OCI-LY7 (cell line): Measurements from ENCODE around the gene SLC6A12. TPM values are rescaled to one million over a fixed set of nuclear protein-coding genes. Genes with fewer than 3 reads are reported as not detected.

ENCODE experiments used
- BruUV-seq: library from RNA; stranded (reverse); fragments of 400-500 nt; replicated peaks from 2 replicates; lab custom pipeline; 2021; lab: Mats Ljungman, UMichigan
- CTCF ChIA-PET: fragments of 300-600 bp; sonication (Branson Sonifier 250); formaldehyde crosslinking; loops from one replicate; lab custom pipeline; 2022; ENCODE audit warnings: antibody characterized with exemption; ENCODE audit not compliant: unreplicated experiment; lab: Charles Lee
- POLR2A ChIA-PET: fragments of 300-600 bp; sonication (Branson Sonifier 250); formaldehyde crosslinking; loops from one replicate; lab custom pipeline; 2022; ENCODE audit warnings: antibody characterized with exemption; lab: Charles Lee
- DNase-seq: peaks from one replicate; pipeline ENCODE4 v3.0.0-alpha.2; 2015; ENCODE audit warnings: low spot score
- H2AFZ ChIP-seq: fragments of 200-600 bp; sonication (generic), shearing (Covaris generic); 2 replicates; pipeline ENCODE4 v1.6.1; 2014; ENCODE audit warnings: mild to moderate bottlenecking, antibody characterized with exemption, low read length, moderate library complexity
- H3K27ac ChIP-seq: fragments of 200-600 bp; sonication (generic); 2 replicates; pipeline ENCODE4 v1.5.1; 2014; ENCODE audit warnings: mixed run types, low read depth, mild to moderate bottlenecking, moderate library complexity, low read length, inconsistent platforms; ENCODE audit not compliant: poor library complexity, severe bottlenecking
- H3K36me3 ChIP-seq: fragments of 200-600 bp; sonication (generic); 2 replicates; pipeline ENCODE4 v1.6.1; 2014; ENCODE audit warnings: mild to moderate bottlenecking, antibody characterized with exemption, low read length, moderate library complexity, mixed read lengths; ENCODE audit not compliant: insufficient read depth
- H3K4me1 ChIP-seq: fragments of 200-600 bp; sonication (generic); 2 replicates; pipeline ENCODE4 v1.5.1; 2014; ENCODE audit warnings: mild to moderate bottlenecking, low read length; ENCODE audit not compliant: insufficient read depth, poor library complexity, severe bottlenecking
- H3K4me2 ChIP-seq: fragments of 200-600 bp; sonication (generic); 2 replicates; pipeline ENCODE4 v1.6.1; 2014; ENCODE audit warnings: mild to moderate bottlenecking, low read length
- H3K4me3 ChIP-seq: fragments of 200-600 bp; sonication (generic); 2 replicates; pipeline ENCODE4 v1.5.1; 2014; ENCODE audit warnings: mild to moderate bottlenecking, low read depth, low read length; ENCODE audit not compliant: poor library complexity, severe bottlenecking
- H3K79me2 ChIP-seq: fragments of 200-600 bp; sonication (generic); 2 replicates; pipeline ENCODE4 v1.6.1; 2016; ENCODE audit warnings: low read depth, mild to moderate bottlenecking, low read length, moderate library complexity, mixed read lengths; ENCODE audit not compliant: insufficient read depth
- H3K9me2 ChIP-seq: fragments of 200-600 bp; sonication (generic); 2 replicates; pipeline ENCODE4 v1.6.1; 2016; ENCODE audit warnings: mild to moderate bottlenecking, low read length, mixed read lengths; ENCODE audit not compliant: insufficient read depth
- H3K9me3 ChIP-seq: fragments of 200-600 bp; sonication (generic); 2 replicates; pipeline ENCODE4 v1.6.1; 2014; ENCODE audit warnings: mild to moderate bottlenecking, mixed run types, low read length, mixed read lengths
- H4K20me1 ChIP-seq: fragments of 200-600 bp; sonication (generic); 2 replicates; pipeline ENCODE4 v1.6.1; 2014; ENCODE audit warnings: mild to moderate bottlenecking, antibody characterized with exemption, low read length, moderate library complexity, mixed read lengths; ENCODE audit not compliant: insufficient read depth
- CTCF ChIP-seq: fragments of 200-600 bp; sonication (generic); conservative IDR thresholded peaks from 2 replicates; pipeline ENCODE4 v1.5.1; 2014; ENCODE audit warnings: mild to moderate bottlenecking, antibody characterized with exemption, low read length, moderate library complexity, mixed read lengths
- EZH2phosphoT487 ChIP-seq: fragments of 200-600 bp; sonication (generic); IDR thresholded peaks from 2 replicates; pipeline ENCODE4 v1.6.1; 2018; ENCODE audit warnings: low read depth, borderline replicate concordance, mild to moderate bottlenecking, mixed run types, antibody characterized with exemption, low read length, moderate library complexity, mixed read lengths
- intact Hi-C: fragments of 100-400 bp; cut with micrococcal nuclease; formaldehyde crosslinking; loops from one replicate; pipeline ENCODE4 v1.10.0; 2022; ENCODE audit not compliant: unreplicated experiment
- total RNA-seq, 2 experiments: library from RNA; depleted of rRNA in 1 of 2; stranded (reverse); fragments of >200 nt in 1 of 2; shearing (Covaris generic) in 1 of 2; gene quantifications; 2 replicates each; pipeline ENCODE4 v1.2.3, GENCODE V29; 2014 to 2022

The SLC6A12 gene
- total RNA-seq, 2 experiments from 2014 or later, result not detected

- no peak overlapping the region for H2AFZ ChIP-seq
- no peak for TF ChIP-seq CTCF
- no peak for TF ChIP-seq EZH2phosphoT487
- no peaks in the 10 kb centered on the region for H3K36me3 ChIP-seq
- H3K9me3 ChIP-seq, result no peaks in the 10 kb centered on the region
- no peak for DNase-seq
- no peak overlapping the region for H3K27ac ChIP-seq
- H3K9me2 ChIP-seq, result no peaks in the 10 kb centered on the region
- no peak overlapping the region for H3K4me3 ChIP-seq
- no peaks in the 10 kb centered on the region for H4K20me1 ChIP-seq
- no peaks in the 10 kb centered on the region for H3K79me2 ChIP-seq
- CTCF ChIA-PET, result no interaction called here
- POLR2A ChIA-PET, result no interaction called here
- intact Hi-C loops, result no loop called here
- H3K4me1 ChIP-seq, result no peaks in the 10 kb centered on the region
- no peak overlapping the region for H3K4me2 ChIP-seq
- BruUV-seq, result no TSS peak
These were observed 53.1 kb downstream of the SLC6A12 start for GRCh38 chr12:160858-161257.

GRCh38 chr12:159156-159782, 54.7 kb downstream of the SLC6A12 start:
- no peak for TF ChIP-seq CTCF
- TF ChIP-seq EZH2phosphoT487, result no peak
- Histone ChIP-seq H3K4me3 (no peak overlapping the region), H3K4me1 (no peaks in the 10 kb centered on the region), H2AFZ (no peak overlapping the region), H3K9me2 (no peaks in the 10 kb centered on the region), H4K20me1 (no peaks in the 10 kb centered on the region), H3K9me3 (no peaks in the 10 kb centered on the region), H3K4me2 (no peak overlapping the region), H3K79me2 (no peaks in the 10 kb centered on the region), H3K27ac (no peak overlapping the region), H3K36me3 (no peaks in the 10 kb centered on the region)
- no peak for DNase-seq
- no TSS peak for BruUV-seq
- ChIA-PET CTCF (no interaction called here), POLR2A (no interaction called here)
- intact Hi-C loops, result no loop called here

- intact Hi-C loops, result no loop called here
- Histone ChIP-seq H3K4me2 (no peak overlapping the region), H3K4me3 (no peak overlapping the region), H3K79me2 (no peaks in the 10 kb centered on the region), H3K27ac (no peak overlapping the region), H3K9me3 (no peaks in the 10 kb centered on the region), H2AFZ (no peak overlapping the region), H4K20me1 (no peaks in the 10 kb centered on the region), H3K36me3 (no peaks in the 10 kb centered on the region), H3K9me2 (no peaks in the 10 kb centered on the region), H3K4me1 (peaks cover 8% of the 10 kb centered on the region)
- no peak for DNase-seq
- BruUV-seq, result no TSS peak
- TF ChIP-seq EZH2phosphoT487, result no peak
- no peak for TF ChIP-seq CTCF
- ChIA-PET POLR2A (interaction anchor here (0.7 kb wide), 1 partner anchor 13 kb away, joined by 3 read pairs; no protein-coding TSS in a partner anchor), CTCF (interaction anchor here (0.6 kb wide), 1 partner anchor 100 kb away, joined by 3 read pairs; no protein-coding TSS in a partner anchor)
These were observed 56.3 kb downstream of the SLC6A12 start for GRCh38 chr12:157644-158043.
